Lower leg skin (tissue), 3 donors: ENCODE measurements around the gene P3H2.

Source experiments
- CTCF ChIP-seq, 3 donors: fragments of 450-650 bp; IDR thresholded peaks; one replicate each; pipeline ENCODE4 v1.5.1; 2016; ENCODE audit warnings: antibody characterized with exemption in 3 of 3, mild to moderate bottlenecking in 3 of 3, moderate library complexity in 2 of 3
- POLR2A ChIP-seq, 2 donors: fragments of 450-650 bp; IDR thresholded peaks; one replicate each; pipeline ENCODE4 v1.6.1; 2016 to 2017; ENCODE audit warnings: antibody characterized with exemption in 2 of 2, mild to moderate bottlenecking in 1 of 2, moderate library complexity in 1 of 2

- TF ChIP-seq CTCF (IDR thresholded peaks at IDR 0.05) (no peak), POLR2A (IDR thresholded peaks at IDR 0.05) (no peak)
Observed at GRCh38 chr3:190001426-190001825, 119.3 kb downstream of the P3H2 start.
